Measurements from ENCODE around the gene CMPK1. TPM values are rescaled to one million over a fixed set of nuclear protein-coding genes. Genes with fewer than 3 reads are reported as not detected.

CMPK1 gene
- total and polyA plus RNA-seq, 4 donors, result 100 to 424 (median 116) TPM

- ATAC-seq (ENCODE audit: low FRiP score) (no peak), DNase-seq (no peak)
- no peak overlapping the region for H3K4me3 ChIP-seq (ENCODE audit: low read length in 2 of 2)
- intact Hi-C loops (cut with DNase I), result no loop called here
- H3K27ac ChIP-seq (ENCODE audit: low read depth in 1 of 2, low read length in 2 of 2), result no peak overlapping the region
- WGBS, 2 donors, result 83 to 89% methylated on average over 3 of the region's 3 CpGs
- no peaks in the 10 kb centered on the region for H3K36me3 ChIP-seq (ENCODE audit: control insufficient read depth in 1 of 2, insufficient read depth in 2 of 2, low read length in 1 of 2)
- H3K9me3 ChIP-seq (ENCODE audit: control insufficient read depth, low read length), result no peaks in the 10 kb centered on the region
- H3K27me3 ChIP-seq (ENCODE audit: control insufficient read depth in 1 of 2, insufficient read depth in 2 of 2, low read length in 1 of 2), result no peaks in the 10 kb centered on the region
- no peaks in the 10 kb centered on the region for H3K4me1 ChIP-seq (ENCODE audit: control insufficient read depth in 1 of 2, insufficient read depth in 2 of 2, low read length in 2 of 2)
Observed at GRCh38 chr1:47395433-47395832, 61.8 kb downstream of the CMPK1 start.

GRCh38 chr1:47396671-47397196 lies 63.1 kb downstream of the CMPK1 start:
- ATAC-seq (ENCODE audit: low FRiP score), result no peak
- intact Hi-C loops (cut with DNase I), result no loop called here
- Histone ChIP-seq H3K4me1 (ENCODE audit: control insufficient read depth in 1 of 2, insufficient read depth in 2 of 2, low read length in 2 of 2) (no peaks in the 10 kb centered on the region), H3K27me3 (ENCODE audit: control insufficient read depth in 1 of 2, insufficient read depth in 2 of 2, low read length in 1 of 2) (no peaks in the 10 kb centered on the region), H3K4me3 (ENCODE audit: low read length in 2 of 2) (no peak overlapping the region), H3K9me3 (ENCODE audit: control insufficient read depth, low read length) (no peaks in the 10 kb centered on the region), H3K27ac (ENCODE audit: low read depth in 1 of 2, low read length in 2 of 2) (no peak overlapping the region), H3K36me3 (ENCODE audit: control insufficient read depth in 1 of 2, insufficient read depth in 2 of 2, low read length in 1 of 2) (no peaks in the 10 kb centered on the region)
- DNase-seq, result no peak
- WGBS, 2 donors, result 96 to 99% methylated on average over 6 of the region's 6 CpGs

GRCh38 chr1:47399138-47399845 lies 65.7 kb downstream of the CMPK1 start:
- H3K27ac ChIP-seq (ENCODE audit: low read depth in 1 of 2, low read length in 2 of 2), result no peak overlapping the region
- H3K27me3 ChIP-seq (ENCODE audit: control insufficient read depth in 1 of 2, insufficient read depth in 2 of 2, low read length in 1 of 2), result no peaks in the 10 kb centered on the region
- WGBS, 2 donors, result 95 to 99% methylated on average over 4 of the region's 4 CpGs
- no peaks in the 10 kb centered on the region for H3K9me3 ChIP-seq (ENCODE audit: control insufficient read depth, low read length)
- DNase-seq, result no peak
- ATAC-seq (ENCODE audit: low FRiP score), result no peak
- no peaks in the 10 kb centered on the region for H3K4me1 ChIP-seq (ENCODE audit: control insufficient read depth in 1 of 2, insufficient read depth in 2 of 2, low read length in 2 of 2)
- H3K4me3 ChIP-seq (ENCODE audit: low read length in 2 of 2), result no peak overlapping the region
- H3K36me3 ChIP-seq (ENCODE audit: control insufficient read depth in 1 of 2, insufficient read depth in 2 of 2, low read length in 1 of 2), result no peaks in the 10 kb centered on the region
- intact Hi-C loops (cut with DNase I), result no loop called here

GRCh38 chr1:47399846-47400155 lies 66.2 kb downstream of the CMPK1 start:
- Histone ChIP-seq H3K4me3 (ENCODE audit: low read length in 2 of 2) (no peak overlapping the region), H3K4me1 (ENCODE audit: control insufficient read depth in 1 of 2, insufficient read depth in 2 of 2, low read length in 2 of 2) (no peaks in the 10 kb centered on the region), H3K36me3 (ENCODE audit: control insufficient read depth in 1 of 2, insufficient read depth in 2 of 2, low read length in 1 of 2) (no peaks in the 10 kb centered on the region), H3K27ac (ENCODE audit: low read depth in 1 of 2, low read length in 2 of 2) (no peak overlapping the region), H3K9me3 (ENCODE audit: control insufficient read depth, low read length) (no peaks in the 10 kb centered on the region), H3K27me3 (ENCODE audit: control insufficient read depth in 1 of 2, insufficient read depth in 2 of 2, low read length in 1 of 2) (no peaks in the 10 kb centered on the region)
- ATAC-seq (ENCODE audit: low FRiP score) (no peak), DNase-seq (no peak)
- intact Hi-C loops (cut with DNase I), result no loop called here
- WGBS, 2 donors, result 98 to 99% methylated on average over 4 of the region's 4 CpGs

- DNase-seq (no peak), ATAC-seq (ENCODE audit: low FRiP score) (no peak)
- Histone ChIP-seq H3K4me1 (ENCODE audit: control insufficient read depth in 1 of 2, insufficient read depth in 2 of 2, low read length in 2 of 2) (no peaks in the 10 kb centered on the region), H3K27me3 (ENCODE audit: control insufficient read depth in 1 of 2, insufficient read depth in 2 of 2, low read length in 1 of 2) (no peaks in the 10 kb centered on the region), H3K36me3 (ENCODE audit: control insufficient read depth in 1 of 2, insufficient read depth in 2 of 2, low read length in 1 of 2) (no peaks in the 10 kb centered on the region), H3K9me3 (ENCODE audit: control insufficient read depth, low read length) (no peaks in the 10 kb centered on the region), H3K4me3 (ENCODE audit: low read length in 2 of 2) (no peak overlapping the region), H3K27ac (ENCODE audit: low read depth in 1 of 2, low read length in 2 of 2) (no peak overlapping the region)
- 80 to 83% methylated on average over 4 of the region's 4 CpGs for WGBS, 2 donors
- intact Hi-C loops (cut with DNase I), result no loop called here
Observed at GRCh38 chr1:47401761-47402160, 68.2 kb downstream of the CMPK1 start.

- WGBS, 2 donors, result 95 to 96% methylated on average over 4 of the region's 4 CpGs
- no peak overlapping the region for H3K27ac ChIP-seq (ENCODE audit: low read depth in 1 of 2, low read length in 2 of 2)
- no peaks in the 10 kb centered on the region for H3K4me1 ChIP-seq (ENCODE audit: control insufficient read depth in 1 of 2, insufficient read depth in 2 of 2, low read length in 2 of 2)
- no peaks in the 10 kb centered on the region for H3K9me3 ChIP-seq (ENCODE audit: control insufficient read depth, low read length)
- intact Hi-C loops (cut with DNase I), result no loop called here
- ATAC-seq (ENCODE audit: low FRiP score) (no peak), DNase-seq (no peak)
- H3K27me3 ChIP-seq (ENCODE audit: control insufficient read depth in 1 of 2, insufficient read depth in 2 of 2, low read length in 1 of 2), result no peaks in the 10 kb centered on the region
- no peaks in the 10 kb centered on the region for H3K36me3 ChIP-seq (ENCODE audit: control insufficient read depth in 1 of 2, insufficient read depth in 2 of 2, low read length in 1 of 2)
- no peak overlapping the region for H3K4me3 ChIP-seq (ENCODE audit: low read length in 2 of 2)
Observed at GRCh38 chr1:47402591-47402990, 69.0 kb downstream of the CMPK1 start.

- Histone ChIP-seq H3K27ac (ENCODE audit: low read depth in 1 of 2, low read length in 2 of 2) (no peak overlapping the region), H3K4me1 (ENCODE audit: control insufficient read depth in 1 of 2, insufficient read depth in 2 of 2, low read length in 2 of 2) (no peaks in the 10 kb centered on the region), H3K9me3 (ENCODE audit: control insufficient read depth, low read length) (no peaks in the 10 kb centered on the region), H3K4me3 (ENCODE audit: low read length in 2 of 2) (no peak overlapping the region), H3K27me3 (ENCODE audit: control insufficient read depth in 1 of 2, insufficient read depth in 2 of 2, low read length in 1 of 2) (no peaks in the 10 kb centered on the region), H3K36me3 (ENCODE audit: control insufficient read depth in 1 of 2, insufficient read depth in 2 of 2, low read length in 1 of 2) (no peaks in the 10 kb centered on the region)
- 84 to 88% methylated on average over 4 of the region's 4 CpGs for WGBS, 2 donors
- DNase-seq (no peak), ATAC-seq (ENCODE audit: low FRiP score) (no peak)
- intact Hi-C loops (cut with DNase I), result no loop called here
Observed at GRCh38 chr1:47403321-47403910, 69.8 kb downstream of the CMPK1 start.

GRCh38 chr1:47405697-47406096 lies 72.1 kb downstream of the CMPK1 start:
- H3K4me3 ChIP-seq (ENCODE audit: low read length in 2 of 2), result no peak overlapping the region
- DNase-seq, result no peak
- H3K27me3 ChIP-seq (ENCODE audit: control insufficient read depth in 1 of 2, insufficient read depth in 2 of 2, low read length in 1 of 2), result no peaks in the 10 kb centered on the region
- no peak overlapping the region for H3K27ac ChIP-seq (ENCODE audit: low read depth in 1 of 2, low read length in 2 of 2)
- WGBS, 2 donors, result 85 to 91% methylated on average over 5 of the region's 5 CpGs
- no peaks in the 10 kb centered on the region for H3K4me1 ChIP-seq (ENCODE audit: control insufficient read depth in 1 of 2, insufficient read depth in 2 of 2, low read length in 2 of 2)
- intact Hi-C loops (cut with DNase I), result no loop called here
- H3K9me3 ChIP-seq (ENCODE audit: control insufficient read depth, low read length), result no peaks in the 10 kb centered on the region
- no peak for ATAC-seq (ENCODE audit: low FRiP score)
- H3K36me3 ChIP-seq (ENCODE audit: control insufficient read depth in 1 of 2, insufficient read depth in 2 of 2, low read length in 1 of 2), result no peaks in the 10 kb centered on the region

- no peak overlapping the region for H3K27ac ChIP-seq (ENCODE audit: low read depth in 1 of 2, low read length in 2 of 2)
- intact Hi-C loops (cut with DNase I), result no loop called here
- WGBS, 2 donors, result 88% methylated on average over 5 of the region's 5 CpGs
- DNase-seq (no peak), ATAC-seq (ENCODE audit: low FRiP score) (no peak)
- H3K4me3 ChIP-seq (ENCODE audit: low read length in 2 of 2), result no peak overlapping the region
- no peaks in the 10 kb centered on the region for H3K36me3 ChIP-seq (ENCODE audit: control insufficient read depth in 1 of 2, insufficient read depth in 2 of 2, low read length in 1 of 2)
- H3K9me3 ChIP-seq (ENCODE audit: control insufficient read depth, low read length), result no peaks in the 10 kb centered on the region
- no peaks in the 10 kb centered on the region for H3K27me3 ChIP-seq (ENCODE audit: control insufficient read depth in 1 of 2, insufficient read depth in 2 of 2, low read length in 1 of 2)
- no peaks in the 10 kb centered on the region for H3K4me1 ChIP-seq (ENCODE audit: control insufficient read depth in 1 of 2, insufficient read depth in 2 of 2, low read length in 2 of 2)
Observed at GRCh38 chr1:47406966-47407365, 73.4 kb downstream of the CMPK1 start.
